WI38 (cell line): Measurements from ENCODE around the gene NDUFC1.
"Not testable (repeated sequence)": the region's sequence is repeated elsewhere in the genome, so short reads cannot be mapped to it uniquely, and the experiment has no call there.

Experiments
- H3K4me3 ChIP-seq: 2 replicates; pipeline ENCODE4 v1.5.1; 2011; ENCODE audit warnings: low read depth, mild to moderate bottlenecking, control low read depth, low read length
- TF ChIP-seq, protein P1 (sequence below): IDR thresholded peaks from 2 replicates; pipeline ENCODE4 v1.5.1; 2012; ENCODE audit warnings: low read depth, mild to moderate bottlenecking, control low read depth, low read length

NDUFC1 gene

DNA sequence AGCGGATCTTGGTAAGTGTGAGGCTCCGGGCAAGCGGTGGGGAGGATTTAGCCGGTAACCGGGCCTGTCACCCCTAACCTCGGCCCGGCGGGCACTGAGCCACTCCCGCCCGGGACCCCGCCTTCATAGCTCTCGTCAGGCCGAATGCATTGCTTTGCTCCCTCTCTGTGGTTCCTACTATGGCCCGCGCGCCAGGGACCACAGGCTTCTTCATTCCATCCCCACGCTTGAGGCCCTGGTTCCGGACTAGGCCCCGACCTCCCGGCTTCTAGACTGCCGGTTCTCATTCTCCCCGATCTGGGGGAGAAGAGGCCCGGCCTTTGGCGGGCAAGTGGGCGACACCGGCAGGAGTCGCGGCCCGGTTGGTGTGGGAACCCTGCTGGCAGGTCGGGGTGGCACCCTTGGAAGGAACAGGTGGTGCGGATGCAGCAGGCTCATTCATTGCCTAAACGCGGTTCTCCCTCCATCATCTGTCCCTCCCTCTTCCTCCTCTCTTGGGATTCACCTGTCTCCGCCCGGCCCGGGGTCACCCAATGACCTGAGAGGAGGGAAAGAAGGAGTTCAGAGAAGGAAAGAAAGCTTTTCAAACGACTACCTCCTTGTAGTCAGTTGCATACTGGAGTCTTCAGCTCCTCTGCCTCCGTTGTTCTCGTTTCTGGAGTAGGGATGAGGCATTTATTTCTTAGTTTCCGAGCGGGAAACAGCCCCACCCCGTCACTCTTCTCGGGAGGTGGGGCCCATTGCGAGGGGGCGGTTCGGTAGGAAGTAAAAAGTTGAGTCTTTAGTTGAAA lies at the start of gene NDUFC1:
NDUFC1 (minus strand) TSS at position 657 of the 791 bp plus-strand sequence. CDS start 6,679 bp downstream, outside the sequence.
- peak within 1 kb of the TSS; percentile 86 for H3K4me3 ChIP-seq
- TF ChIP-seq, protein P1, sequence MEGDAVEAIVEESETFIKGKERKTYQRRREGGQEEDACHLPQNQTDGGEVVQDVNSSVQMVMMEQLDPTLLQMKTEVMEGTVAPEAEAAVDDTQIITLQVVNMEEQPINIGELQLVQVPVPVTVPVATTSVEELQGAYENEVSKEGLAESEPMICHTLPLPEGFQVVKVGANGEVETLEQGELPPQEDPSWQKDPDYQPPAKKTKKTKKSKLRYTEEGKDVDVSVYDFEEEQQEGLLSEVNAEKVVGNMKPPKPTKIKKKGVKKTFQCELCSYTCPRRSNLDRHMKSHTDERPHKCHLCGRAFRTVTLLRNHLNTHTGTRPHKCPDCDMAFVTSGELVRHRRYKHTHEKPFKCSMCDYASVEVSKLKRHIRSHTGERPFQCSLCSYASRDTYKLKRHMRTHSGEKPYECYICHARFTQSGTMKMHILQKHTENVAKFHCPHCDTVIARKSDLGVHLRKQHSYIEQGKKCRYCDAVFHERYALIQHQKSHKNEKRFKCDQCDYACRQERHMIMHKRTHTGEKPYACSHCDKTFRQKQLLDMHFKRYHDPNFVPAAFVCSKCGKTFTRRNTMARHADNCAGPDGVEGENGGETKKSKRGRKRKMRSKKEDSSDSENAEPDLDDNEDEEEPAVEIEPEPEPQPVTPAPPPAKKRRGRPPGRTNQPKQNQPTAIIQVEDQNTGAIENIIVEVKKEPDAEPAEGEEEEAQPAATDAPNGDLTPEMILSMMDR = no peak

DNA sequence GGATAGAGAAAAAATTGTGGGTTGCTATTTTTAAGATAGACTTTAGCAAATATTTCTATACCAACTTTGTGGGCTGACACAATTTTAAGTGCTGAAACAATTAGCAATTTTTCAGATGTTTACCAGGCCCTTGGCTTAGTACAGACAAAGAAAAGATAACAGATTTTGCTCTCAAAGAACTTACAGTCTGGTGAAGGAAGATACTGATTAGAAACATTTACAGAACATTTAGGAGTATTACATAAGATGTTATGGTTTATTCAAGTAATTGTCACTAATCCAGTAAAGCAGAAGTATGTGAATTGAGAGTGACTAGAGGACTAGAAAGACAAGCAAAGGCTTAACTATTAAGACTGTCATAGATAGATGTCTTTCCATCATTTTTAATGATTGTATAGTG lies 35.3 kb upstream of the NDUFC1 start:
- no peak overlapping the region for H3K4me3 ChIP-seq
- TF ChIP-seq, protein P1 = no peak

GRCh38 chr4:139333046-139333445 lies 30.8 kb upstream of the NDUFC1 start:
- TF ChIP-seq, protein P1 = no peak

GRCh38 chr4:139331185-139331584 lies 28.9 kb upstream of the NDUFC1 start:
- no peak overlapping the region for H3K4me3 ChIP-seq
- TF ChIP-seq, protein P1 = no peak

More at GRCh38 chr4:139333046-139333445, 30.8 kb upstream of the NDUFC1 start:
- no peak overlapping the region for H3K4me3 ChIP-seq

GRCh38 chr4:139330283-139330682 lies 28.0 kb upstream of the NDUFC1 start:
- H3K4me3 ChIP-seq = no peak overlapping the region
- TF ChIP-seq, protein P1 = no peak

DNA sequence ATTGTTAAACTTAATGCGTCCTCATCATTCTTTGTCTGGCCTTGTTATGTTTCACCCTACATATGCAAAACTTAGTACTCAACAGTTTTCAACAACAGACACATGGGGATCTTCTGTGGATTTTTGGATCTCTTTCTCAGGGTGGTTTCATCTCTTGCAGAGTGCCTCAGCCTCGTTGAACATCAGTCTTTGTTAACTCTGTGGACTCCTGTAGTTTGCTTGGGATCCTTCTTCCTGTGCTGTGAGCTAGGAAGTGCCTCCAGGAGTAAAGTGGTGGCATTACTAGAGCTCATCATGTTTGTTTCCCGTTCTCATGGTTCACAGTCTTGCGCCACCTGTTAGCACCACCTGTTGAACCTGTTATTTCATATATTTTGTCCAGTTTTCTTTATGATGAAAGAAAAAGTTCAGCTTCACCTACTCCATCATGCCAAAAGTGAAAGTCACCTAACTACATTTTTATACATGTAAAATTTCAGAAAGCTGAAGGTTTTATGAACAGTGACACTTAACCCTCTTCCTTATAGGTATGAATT lies 27.5 kb upstream of the NDUFC1 start:
- no peak overlapping the region for H3K4me3 ChIP-seq
- TF ChIP-seq, protein P1 = no peak

GRCh38 chr4:139324620-139325019 lies 22.3 kb upstream of the NDUFC1 start:
- TF ChIP-seq, protein P1 = no peak
- no peak overlapping the region for H3K4me3 ChIP-seq

- not testable (repeated sequence) for H3K4me3 ChIP-seq
These were observed 20.3 kb upstream of the NDUFC1 start for GRCh38 chr4:139322541-139322940.

GRCh38 chr4:139322070-139322469 lies 19.8 kb upstream of the NDUFC1 start:
- not testable (repeated sequence) for H3K4me3 ChIP-seq
